Gastroesophageal sphincter (tissue), 3 donors: ENCODE data around the gene TPCN1.

Experiments
- CTCF ChIP-seq, 4 experiments: fragments of 200-600 bp in 2 of 4; fragments of 450-650 bp in 2 of 4; sonication (generic) in 1 of 4; IDR thresholded peaks; one replicate each; pipeline ENCODE4 v1.5.1; 2017 to 2019; ENCODE audit warnings: antibody characterized with exemption in 4 of 4, mild to moderate bottlenecking in 2 of 4, moderate library complexity in 2 of 4
- POLR2AphosphoS5 ChIP-seq: sonication (generic); formaldehyde crosslinking; IDR thresholded peaks from one replicate; pipeline ENCODE4 v1.6.1; 2017; ENCODE audit warnings: antibody characterized with exemption

- TF ChIP-seq POLR2AphosphoS5 (no peak), CTCF (IDR thresholded peaks at IDR 0.05) (no peak)
Measured at GRCh38 chr12:113292547-113292946, 71.3 kb downstream of the TPCN1 start.
